ENCODE measurements around the gene CADM3. TPM values are rescaled to one million over a fixed set of nuclear protein-coding genes. Genes with fewer than 3 reads are reported as not detected.

CADM3 gene
- total and polyA plus RNA-seq, 9 of the 15 experiments (the other 6 are each of a cell fraction or from before 2014, with no cell fraction given), result 0.04 TPM; not detected in 8

- POLR2A ChIA-PET, result no interaction called here
- no TSS peak for BruUV-seq (replicated peaks)
- ATAC-seq (peak; percentile 48), FAIRE-seq (no peak), DNase-seq (ENCODE audit: extremely low read depth in 1 of 4, low spot score in 3 of 4) (no peak)
- H3K4me1 ChIP-seq (replicated peaks in 1 of 2; ENCODE audit: control insufficient read depth in 2 of 2, insufficient read depth in 2 of 2, low read length in 2 of 2), result peaks cover 0 to 4% of the 10 kb centered on the region in 2 experiments; a peak in 1 of 5 replicates
- no peaks in the 10 kb centered on the region for H3K36me3 ChIP-seq (ENCODE audit: control insufficient read depth, insufficient read depth, low read length)
- H3K9me3 ChIP-seq (replicated peaks; ENCODE audit: control insufficient read depth, insufficient read depth, low read depth, low read length), result no peaks in the 10 kb centered on the region
- no peak overlapping the region for H3K4me2 ChIP-seq (ENCODE audit: insufficient read depth, low read length)
- H3K4me3 ChIP-seq, result no peak overlapping the region
- no peaks in the 10 kb centered on the region for H3K9me1 ChIP-seq (ENCODE audit: control insufficient read depth, insufficient read depth, low read length)
- H3K79me2 ChIP-seq (ENCODE audit: control insufficient read depth, insufficient read depth, low read length), result no peaks in the 10 kb centered on the region
- peaks cover 7 to 12% of the 10 kb centered on the region in 2 experiments; a peak in 3 of 5 replicates for H3K27me3 ChIP-seq (ENCODE audit: control insufficient read depth in 2 of 2, insufficient read depth in 2 of 2, low read length in 2 of 2)
- TF ChIP-seq MAFG (tag; conservative IDR thresholded peaks at IDR 0.05) (no peak), PURB (CRISPR knock-in tag; IDR thresholded peaks at IDR 0.05; ENCODE audit: low read depth) (no peak), SRSF1 (IDR thresholded peaks at IDR 0.05; ENCODE audit: low read depth, low read length) (no peak), CREM (IDR thresholded peaks at IDR 0.05; ENCODE audit: low read depth) (peak; percentile 35; the same call in 1 of the 2 replicates), RFX5 (IDR thresholded peaks at IDR 0.05; ENCODE audit: low read depth, low read length) (peak; percentile 90), MAZ (CRISPR knock-in tag; conservative IDR thresholded peaks at IDR 0.05 in 1 of 2, IDR thresholded peaks at IDR 0.05 in 1 of 2) (0 out of 4 replicates have a peak, but pooled peaks of 1 of the 2 experiments have one; percentile 42), ATF1 (CRISPR knock-in tag; IDR thresholded peaks at IDR 0.05) (no peak), ATF1 (tag; IDR thresholded peaks at IDR 0.05) (peak; percentile 25; the same call in 1 of the 2 replicates), MTA1 (IDR thresholded peaks at IDR 0.05; ENCODE audit: borderline replicate concordance) (no peak), ZNF23 (CRISPR knock-in tag; IDR thresholded peaks at IDR 0.05) (no peak)
- no peaks in the 10 kb centered on the region for H4K20me1 ChIP-seq (replicated peaks; ENCODE audit: control insufficient read depth, insufficient read depth, low read length)
- CTCF ChIA-PET (ENCODE audit: low intra/inter-chr PET ratio), result no interaction called here
- in situ Hi-C loops (cut with MboI) (loop anchor here (25.0 kb wide), 1 partner anchor 799 kb away; no protein-coding TSS in a partner anchor), intact Hi-C loops (cut with micrococcal nuclease) (no loop called here)
- WGBS (ENCODE audit: insufficient coverage, low coverage, missing lambda C conversion rate), result 14% methylated on average over 14 of the region's 24 CpGs
- no peak overlapping the region; a peak in 1 of 4 replicates for H3K9ac ChIP-seq (ENCODE audit: insufficient read depth in 1 of 2, low read depth in 2 of 2, low read length in 2 of 2)
- no peak overlapping the region for H3K27ac ChIP-seq (ENCODE audit: extremely low read depth, low read depth, low read length)
- H2AFZ ChIP-seq (ENCODE audit: low read depth, low read length), result no peak overlapping the region
Observed at GRCh38 chr1:159188375-159188788, 17.0 kb downstream of the CADM3 start.
